Uterus (tissue), 2 donors: ENCODE measurements around the gene ADM2.

Source experiments
- POLR2A ChIP-seq, 2 donors: fragments of 450-650 bp; IDR thresholded peaks; one replicate each; pipeline ENCODE4 v1.6.1; 2016; ENCODE audit warnings: antibody characterized with exemption in 2 of 2, mild to moderate bottlenecking in 1 of 2, moderate library complexity in 1 of 2
- TF ChIP-seq, protein P1 (sequence below), 4 experiments: fragments of 200-600 bp in 2 of 4; fragments of 450-650 bp in 2 of 4; sonication (generic) in 2 of 4; IDR thresholded peaks; one replicate each; pipeline ENCODE4 v1.5.1; 2016 to 2019; ENCODE audit warnings: antibody characterized with exemption in 4 of 4, mild to moderate bottlenecking in 2 of 4, moderate library complexity in 1 of 4

- TF ChIP-seq, protein P1, sequence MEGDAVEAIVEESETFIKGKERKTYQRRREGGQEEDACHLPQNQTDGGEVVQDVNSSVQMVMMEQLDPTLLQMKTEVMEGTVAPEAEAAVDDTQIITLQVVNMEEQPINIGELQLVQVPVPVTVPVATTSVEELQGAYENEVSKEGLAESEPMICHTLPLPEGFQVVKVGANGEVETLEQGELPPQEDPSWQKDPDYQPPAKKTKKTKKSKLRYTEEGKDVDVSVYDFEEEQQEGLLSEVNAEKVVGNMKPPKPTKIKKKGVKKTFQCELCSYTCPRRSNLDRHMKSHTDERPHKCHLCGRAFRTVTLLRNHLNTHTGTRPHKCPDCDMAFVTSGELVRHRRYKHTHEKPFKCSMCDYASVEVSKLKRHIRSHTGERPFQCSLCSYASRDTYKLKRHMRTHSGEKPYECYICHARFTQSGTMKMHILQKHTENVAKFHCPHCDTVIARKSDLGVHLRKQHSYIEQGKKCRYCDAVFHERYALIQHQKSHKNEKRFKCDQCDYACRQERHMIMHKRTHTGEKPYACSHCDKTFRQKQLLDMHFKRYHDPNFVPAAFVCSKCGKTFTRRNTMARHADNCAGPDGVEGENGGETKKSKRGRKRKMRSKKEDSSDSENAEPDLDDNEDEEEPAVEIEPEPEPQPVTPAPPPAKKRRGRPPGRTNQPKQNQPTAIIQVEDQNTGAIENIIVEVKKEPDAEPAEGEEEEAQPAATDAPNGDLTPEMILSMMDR (IDR thresholded peaks at IDR 0.05) = no peak
- TF ChIP-seq POLR2A (IDR thresholded peaks at IDR 0.05) = no peak
These were observed 37.8 kb downstream of the ADM2 start for GRCh38 chr22:50519151-50519550.
